Gastroesophageal sphincter (tissue), 3 donors: ENCODE data around the gene RNU5B-1.

Experiments used
- CTCF ChIP-seq, 4 experiments: fragments of 200-600 bp in 2 of 4; fragments of 450-650 bp in 2 of 4; sonication (generic) in 1 of 4; IDR thresholded peaks; one replicate each; pipeline ENCODE4 v1.5.1; 2017 to 2019; ENCODE audit warnings: antibody characterized with exemption in 4 of 4, mild to moderate bottlenecking in 2 of 4, moderate library complexity in 2 of 4
- POLR2AphosphoS5 ChIP-seq: sonication (generic); formaldehyde crosslinking; IDR thresholded peaks from one replicate; pipeline ENCODE4 v1.6.1; 2017; ENCODE audit warnings: antibody characterized with exemption

- TF ChIP-seq CTCF (IDR thresholded peaks at IDR 0.05) (no peak), POLR2AphosphoS5 (no peak)
These were observed 25.0 kb downstream of the RNU5B-1 start for GRCh38 chr15:65329288-65329983.
